AG08396 (cell line): ENCODE measurements around the gene IFI27.
A peak's percentile ranks its signal among the peaks of the same experiment; 100 is the strongest.

ENCODE experiments used
- DNase-seq: peaks from one replicate; pipeline ENCODE4 v3.0.0; 2012; ENCODE audit warnings: low spot score, mixed read lengths

The IFI27 gene

GRCh38 chr14:94125659-94126418 is 15.3 kb downstream of the IFI27 start:
- no peak for DNase-seq

GRCh38 chr14:94126419-94126677 is 15.8 kb downstream of the IFI27 start:
- DNase-seq = no peak

GRCh38 chr14:94126800-94127199 is 16.3 kb downstream of the IFI27 start:
- no peak for DNase-seq

GRCh38 chr14:94127330-94127729 is 16.8 kb downstream of the IFI27 start:
- DNase-seq = no peak

- no peak for DNase-seq
These were observed 17.8 kb downstream of the IFI27 start for GRCh38 chr14:94128216-94128839.

DNA sequence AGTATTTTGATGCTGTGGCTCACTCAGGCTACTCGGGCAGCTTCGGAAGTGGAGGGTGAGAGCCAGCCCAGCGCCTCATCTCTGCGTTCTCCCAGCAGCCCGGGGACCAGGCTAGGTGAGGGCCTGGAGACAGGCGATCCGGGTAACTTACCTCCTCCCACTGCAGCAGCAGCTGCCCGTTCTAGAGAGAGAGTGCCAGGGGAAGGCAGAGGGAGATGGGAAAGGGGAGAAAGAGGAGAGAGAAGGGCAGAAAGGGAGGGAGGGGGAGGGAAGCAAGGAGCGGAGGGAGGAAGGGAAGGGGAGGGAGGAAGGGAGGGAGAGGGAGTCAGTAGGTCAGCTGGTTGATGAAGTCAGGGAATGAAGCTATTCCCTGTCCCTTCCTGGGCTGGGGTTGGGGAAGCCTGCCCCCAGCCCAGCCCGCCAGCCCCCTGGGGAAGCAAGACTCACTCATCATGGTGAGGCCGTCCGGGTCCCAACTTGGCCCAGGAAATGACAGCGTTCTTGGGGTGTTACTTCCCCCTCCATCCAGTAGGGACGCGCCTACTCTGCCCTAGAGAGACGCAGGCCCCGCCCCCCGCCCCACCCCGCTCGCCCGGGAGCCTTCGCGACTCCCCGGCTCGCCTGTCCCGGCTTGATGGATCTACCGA is 18.7 kb downstream of the IFI27 start, which contains the start of gene IFI27L2:
TSS of gene IFI27L2 (minus strand) at position 494 of the 647 bp plus-strand sequence. CDS start at position 454, 40 bp downstream.
- DNase-seq = peak; percentile 89

GRCh38 chr14:94129758-94130414 is 19.4 kb downstream of the IFI27 start:
- DNase-seq = peak; percentile 53

GRCh38 chr14:94132285-94132887 is 21.9 kb downstream of the IFI27 start:
- DNase-seq = peak; percentile 49

GRCh38 chr14:94135476-94135875 is 24.9 kb downstream of the IFI27 start:
- no peak for DNase-seq

DNA sequence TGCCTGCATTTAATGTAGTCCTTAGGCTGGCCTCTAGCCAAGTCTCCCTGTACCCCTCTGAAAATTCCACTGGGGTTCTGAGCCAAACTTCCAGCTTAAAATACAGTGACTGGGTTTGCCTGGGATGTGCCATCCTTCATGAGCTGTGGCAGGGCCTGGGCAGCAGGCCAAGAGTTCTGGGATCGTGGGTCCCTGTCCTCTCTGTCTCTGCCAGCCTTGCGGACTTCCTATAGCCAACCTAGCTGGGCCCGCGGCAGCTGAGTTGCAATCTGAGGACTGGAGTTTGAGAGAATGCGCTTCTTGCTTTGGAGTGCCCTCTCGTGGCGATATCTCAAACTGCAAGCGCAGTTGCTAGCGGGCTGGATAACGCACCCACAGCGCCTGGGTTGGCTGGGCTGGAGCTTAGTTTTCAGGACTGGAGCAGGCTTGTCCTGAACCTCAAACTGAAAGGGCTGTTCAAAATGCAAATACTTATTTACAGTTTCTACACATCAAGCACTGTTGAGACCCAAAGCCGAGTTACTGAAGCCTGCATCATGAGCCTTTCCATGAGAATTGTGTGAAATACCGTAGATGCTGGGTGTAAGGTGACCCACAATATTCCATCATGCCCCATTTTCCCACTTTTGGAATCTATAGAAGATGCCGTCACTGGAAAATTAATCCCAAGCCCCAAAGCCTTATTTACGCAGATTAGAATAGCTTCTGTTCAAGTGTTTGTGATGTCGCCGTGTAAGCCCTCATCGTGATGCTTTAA is 26.2 kb downstream of the IFI27 start:
- DNase-seq = peak; percentile 84

DNA sequence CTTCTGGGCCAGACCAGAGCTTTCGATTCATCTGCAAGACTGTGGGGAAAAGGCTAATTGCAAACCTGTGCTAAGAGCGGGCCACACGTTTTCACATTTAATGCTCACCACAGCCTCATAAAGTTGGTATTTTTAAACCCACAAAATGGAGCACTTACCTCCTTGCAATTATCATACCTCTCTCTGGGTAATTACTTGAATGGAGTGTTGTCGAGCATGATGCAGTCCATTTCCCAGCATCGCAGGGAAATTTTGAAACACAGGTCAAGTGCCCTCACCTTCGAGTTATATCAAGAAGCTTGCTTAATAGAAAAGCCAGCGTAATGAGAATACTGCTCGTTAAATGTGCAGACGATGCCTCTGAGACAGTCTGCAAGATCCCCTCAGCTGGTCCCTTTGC is 27.7 kb downstream of the IFI27 start:
- no peak for DNase-seq

DNA sequence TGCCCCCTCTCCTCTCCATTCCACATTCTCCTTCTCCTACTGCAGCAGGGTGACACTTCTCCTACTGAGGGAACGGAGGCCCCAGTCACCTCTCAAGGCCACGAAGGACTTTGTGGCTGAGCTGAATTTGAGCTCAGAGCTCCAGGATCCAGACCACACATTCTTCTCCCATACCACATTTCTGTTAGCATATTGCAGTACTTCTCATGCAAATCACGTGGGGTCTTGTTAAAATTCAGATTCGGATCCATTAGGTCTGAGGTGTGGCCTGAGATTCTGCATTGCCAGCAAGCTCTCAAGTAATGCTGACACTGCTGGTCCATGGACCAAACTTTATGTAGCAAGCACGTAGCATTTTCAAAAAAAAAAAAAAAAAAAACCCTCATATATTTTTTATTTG is 28.5 kb downstream of the IFI27 start:
- no peak for DNase-seq

GRCh38 chr14:94139421-94139820 is 28.9 kb downstream of the IFI27 start:
- DNase-seq = no peak

DNA sequence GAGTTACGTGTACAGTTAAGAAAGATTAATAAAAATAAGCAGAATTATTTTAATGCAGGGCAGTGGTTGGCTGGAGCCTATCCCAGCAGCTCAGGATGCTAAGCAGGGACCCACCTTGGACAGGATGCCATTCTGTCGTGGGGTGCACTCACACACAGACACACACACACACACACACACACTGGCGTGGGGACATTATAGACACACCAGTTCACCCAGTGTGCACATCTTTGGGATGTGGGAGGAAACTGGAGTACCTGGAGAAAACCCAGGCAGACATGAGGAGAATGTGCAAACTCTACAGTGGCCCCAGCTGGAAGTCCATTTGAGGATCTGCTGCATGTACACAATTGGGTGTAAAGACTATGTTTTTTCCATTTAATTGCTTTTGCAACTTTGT is 31.7 kb downstream of the IFI27 start:
- no peak for DNase-seq

DNA sequence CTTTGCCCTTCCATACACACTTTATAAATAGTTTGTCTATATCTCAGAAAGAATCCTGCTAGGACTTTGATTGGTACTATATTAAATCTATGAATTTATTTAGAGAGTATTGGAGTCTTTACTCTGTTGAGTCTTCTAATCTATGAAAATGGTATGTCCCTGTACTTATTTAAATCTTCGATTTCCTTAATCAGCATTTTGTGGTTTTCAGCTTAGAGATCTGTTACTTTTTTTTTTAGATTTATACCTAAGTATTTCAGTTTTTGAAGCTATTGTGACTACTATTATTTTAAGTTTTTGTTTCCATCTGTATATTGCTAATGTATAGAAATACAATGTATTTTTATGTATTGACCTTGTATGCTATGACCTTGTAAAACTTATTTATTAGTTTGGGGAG is 32.3 kb downstream of the IFI27 start:
- no peak for DNase-seq

DNA sequence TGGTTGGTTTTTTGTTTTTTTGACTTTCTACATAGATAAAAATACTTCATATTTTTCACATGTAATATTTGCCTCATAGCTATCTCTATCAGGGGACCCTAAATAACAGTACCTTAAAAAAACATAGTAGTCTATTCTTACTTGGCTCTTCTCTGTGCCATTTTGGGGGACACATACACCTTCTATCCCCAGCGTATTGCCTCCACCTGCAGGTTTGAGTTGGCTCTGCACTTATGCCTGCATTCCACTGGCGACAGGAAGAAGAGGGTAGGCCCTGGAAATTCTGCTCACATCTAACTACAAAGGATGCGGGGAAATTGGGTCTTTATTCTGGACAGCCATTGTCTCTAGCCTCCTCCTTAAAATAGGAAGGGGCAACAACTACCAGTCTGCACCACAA is 32.7 kb downstream of the IFI27 start:
- no peak for DNase-seq

GRCh38 chr14:94143711-94144110 is 33.2 kb downstream of the IFI27 start:
- DNase-seq = no peak

GRCh38 chr14:94144765-94145164 is 34.2 kb downstream of the IFI27 start:
- DNase-seq = no peak

DNA sequence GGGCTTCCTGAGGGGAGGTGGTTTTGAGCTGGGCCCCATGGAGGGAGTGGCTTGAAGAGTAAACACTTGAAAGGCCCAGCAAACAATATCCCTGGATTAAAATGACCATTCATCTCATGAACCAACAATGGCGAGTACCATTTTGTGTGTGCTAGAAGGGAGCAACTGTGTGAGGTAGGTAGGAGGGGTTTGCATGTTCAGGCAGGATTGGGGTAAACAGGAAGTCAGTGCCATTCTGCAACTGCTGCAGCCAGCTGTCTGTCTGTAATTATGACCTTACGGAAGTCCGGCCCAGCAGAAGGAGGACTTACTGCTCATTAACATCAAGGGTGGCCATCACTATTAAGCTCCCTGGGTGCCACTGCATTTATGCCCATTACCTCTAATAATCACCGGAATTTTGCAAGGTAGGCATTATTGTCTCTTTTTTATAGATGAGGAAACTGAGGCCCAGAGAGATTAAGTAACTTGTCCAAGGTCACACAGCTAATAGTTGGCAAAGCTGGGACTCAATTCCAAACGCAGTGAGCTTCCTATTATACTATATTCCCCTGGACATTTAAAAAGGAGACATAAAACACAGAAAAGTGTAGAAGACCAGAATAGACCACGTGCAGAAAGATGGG is 35.5 kb downstream of the IFI27 start:
- no peak for DNase-seq

GRCh38 chr14:94152676-94153075 is 42.1 kb downstream of the IFI27 start:
- DNase-seq = no peak

DNA sequence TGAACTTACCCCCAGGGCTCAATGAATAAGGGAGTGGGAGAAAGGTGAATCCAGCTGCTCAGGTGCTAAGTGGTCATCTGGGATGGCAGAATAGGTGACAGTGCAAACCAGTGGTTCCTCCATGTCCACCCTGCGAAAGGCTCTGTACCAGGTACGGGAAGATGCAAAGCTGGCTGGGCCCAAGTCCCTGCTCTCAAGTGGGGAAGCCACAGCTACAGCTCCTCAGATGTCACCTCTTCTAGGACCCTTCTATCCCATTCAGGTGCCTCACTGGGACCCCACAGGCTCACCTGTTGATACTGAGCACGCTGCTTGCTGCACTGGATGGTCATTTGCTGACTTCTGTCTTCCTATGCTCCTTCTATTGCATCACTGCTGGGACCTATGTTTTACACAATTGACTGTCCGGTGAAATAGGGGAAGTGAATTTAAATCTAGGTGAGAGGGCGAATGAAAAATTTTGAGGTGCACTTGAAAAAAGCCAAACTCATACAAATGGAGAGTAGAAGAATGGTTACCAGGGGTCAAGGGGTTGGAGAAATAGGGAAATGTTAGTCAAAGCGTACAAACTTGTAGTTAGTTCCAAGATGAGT is 43.3 kb downstream of the IFI27 start:
- DNase-seq = no peak
